HUES48 (cell line): ENCODE data around the gene NAA80.

Experiments used
- H3K27ac ChIP-seq: one replicate; pipeline ENCODE4 v1.7.0; 2013; ENCODE audit warnings: low read depth, low read length, inconsistent platforms
- H3K27me3 ChIP-seq: 2 replicates; pipeline ENCODE4 v1.6.1; 2013; ENCODE audit warnings: mild to moderate bottlenecking, low read length; ENCODE audit not compliant: control insufficient read depth, insufficient read depth
- H3K36me3 ChIP-seq: 2 replicates; pipeline ENCODE4 v1.6.1; 2013; ENCODE audit warnings: low read length; ENCODE audit not compliant: control insufficient read depth, insufficient read depth
- H3K4me1 ChIP-seq: 2 replicates; pipeline ENCODE4 v1.6.1; 2013; ENCODE audit warnings: mild to moderate bottlenecking, low read length; ENCODE audit not compliant: control insufficient read depth, insufficient read depth
- H3K4me3 ChIP-seq: 2 replicates; pipeline ENCODE4 v1.5.1; 2013; ENCODE audit warnings: mild to moderate bottlenecking, low read depth, low read length
- H3K9ac ChIP-seq: 2 replicates; pipeline ENCODE4 v1.6.1; 2013; ENCODE audit warnings: mild to moderate bottlenecking, low read depth, low read length, moderate library complexity
- H3K9me3 ChIP-seq: 2 replicates; pipeline ENCODE4 v1.6.1; 2013; ENCODE audit warnings: low read length; ENCODE audit not compliant: control insufficient read depth, insufficient read depth

NAA80 gene

GRCh38 chr3:50298836-50299637 lies at the start of gene NAA80, which contains the start of gene HYAL3:
NAA80 (minus strand) TSS chr3:50299405; CDS start chr3:50297463, 1,942 bp downstream.
HYAL3 (minus strand) TSS chr3:50299405; CDS start chr3:50295602, 3,803 bp downstream.
- no peaks in the 10 kb centered on the region for H3K27me3 ChIP-seq
- peak within 1 kb of the TSS; percentile 69 for H3K9ac ChIP-seq

GRCh38 chr3:50347187-50347813 lies 48.1 kb upstream of the NAA80 start:
- no peak overlapping the region for H3K4me3 ChIP-seq
- H3K9me3 ChIP-seq: no peaks in the 10 kb centered on the region
- peaks cover 34% of the 10 kb centered on the region for H3K27me3 ChIP-seq
- peaks cover 6% of the 10 kb centered on the region for H3K4me1 ChIP-seq
- H3K36me3 ChIP-seq: peaks cover 17% of the 10 kb centered on the region
- no peak overlapping the region for H3K27ac ChIP-seq
- H3K9ac ChIP-seq: no peak overlapping the region

More at GRCh38 chr3:50298836-50299637, at the start of gene NAA80, which contains the start of gene HYAL3:
- Histone ChIP-seq H3K9me3 (no peaks in the 10 kb centered on the region), H3K4me3 (peak within 1 kb of the TSS; percentile 100), H3K36me3 (no peaks in the 10 kb centered on the region), H3K4me1 (peaks cover 5% of the 10 kb centered on the region; the same call in 1 of the 2 replicates), H3K27ac (peak within 1 kb of the TSS; percentile 78)

GRCh38 chr3:50345586-50346234 lies 46.5 kb upstream of the NAA80 start, which contains the start of gene ZMYND10:
ZMYND10 (minus strand) TSS chr3:50345732; CDS start chr3:50345579, 153 bp downstream.
- peaks cover 49% of the 10 kb centered on the region for H3K27me3 ChIP-seq
- peaks cover 17% of the 10 kb centered on the region for H3K36me3 ChIP-seq
- no peaks in the 10 kb centered on the region for H3K9me3 ChIP-seq
- no peak within 1 kb of the TSS for H3K9ac ChIP-seq
- peaks cover 4% of the 10 kb centered on the region; the same call in 1 of the 2 replicates for H3K4me1 ChIP-seq
- H3K4me3 ChIP-seq: peak within 1 kb of the TSS; percentile 65
- no peak within 1 kb of the TSS for H3K27ac ChIP-seq

GRCh38 chr3:50345008-50345407 lies 45.8 kb upstream of the NAA80 start:
- H3K27me3 ChIP-seq: peaks cover 56% of the 10 kb centered on the region
- no peak overlapping the region for H3K9ac ChIP-seq
- no peak overlapping the region for H3K27ac ChIP-seq
- no peaks in the 10 kb centered on the region for H3K9me3 ChIP-seq
- peaks cover 17% of the 10 kb centered on the region for H3K36me3 ChIP-seq
- H3K4me1 ChIP-seq: 0 out of 2 replicates have a peak, but pooled peaks cover under 1% of the 10 kb centered on the region
- H3K4me3 ChIP-seq: peak overlapping the region; percentile 65; the same call in 1 of the 2 replicates

- Histone ChIP-seq H3K27ac (no peak overlapping the region), H3K9ac (no peak overlapping the region), H3K36me3 (peaks cover 7% of the 10 kb centered on the region), H3K4me1 (no peaks in the 10 kb centered on the region), H3K27me3 (peaks cover 72% of the 10 kb centered on the region), H3K4me3 (no peak overlapping the region), H3K9me3 (no peaks in the 10 kb centered on the region)
Measured at GRCh38 chr3:50342813-50343633, 43.8 kb upstream of the NAA80 start.

GRCh38 chr3:50341996-50342650 lies 42.9 kb upstream of the NAA80 start:
- H3K9me3 ChIP-seq: no peaks in the 10 kb centered on the region
- H3K9ac ChIP-seq: no peak overlapping the region
- H3K4me1 ChIP-seq: no peaks in the 10 kb centered on the region
- H3K4me3 ChIP-seq: no peak overlapping the region
- no peaks in the 10 kb centered on the region for H3K36me3 ChIP-seq
- no peak overlapping the region for H3K27ac ChIP-seq
- H3K27me3 ChIP-seq: peaks cover 72% of the 10 kb centered on the region

- Histone ChIP-seq H3K4me3 (no peak overlapping the region; the same call in 1 of the 2 replicates), H3K9me3 (no peaks in the 10 kb centered on the region), H3K27me3 (peaks cover 70% of the 10 kb centered on the region), H3K27ac (no peak overlapping the region), H3K9ac (no peak overlapping the region), H3K4me1 (no peaks in the 10 kb centered on the region), H3K36me3 (no peaks in the 10 kb centered on the region)
Measured at GRCh38 chr3:50341537-50341936, 42.3 kb upstream of the NAA80 start.

- H3K4me1 ChIP-seq: no peaks in the 10 kb centered on the region
- H3K27me3 ChIP-seq: peaks cover 67% of the 10 kb centered on the region
Measured at GRCh38 chr3:50340448-50341329, 41.5 kb upstream of the NAA80 start, which contains the start of gene RASSF1. RASSF1 (minus strand) TSS chr3:50340836; CDS start chr3:50340805, 31 bp downstream.

GRCh38 chr3:50340147-50340447 lies 40.9 kb upstream of the NAA80 start:
- Histone ChIP-seq H3K27ac (no peak overlapping the region), H3K27me3 (peaks cover 63% of the 10 kb centered on the region), H3K36me3 (no peaks in the 10 kb centered on the region), H3K4me1 (no peaks in the 10 kb centered on the region), H3K9me3 (no peaks in the 10 kb centered on the region), H3K9ac (no peak overlapping the region), H3K4me3 (peak overlapping the region; percentile 53; the same call in 1 of the 2 replicates)

More at GRCh38 chr3:50340448-50341329, 41.5 kb upstream of the NAA80 start, which contains the start of gene RASSF1:
- Histone ChIP-seq H3K9ac (no peak within 1 kb of the TSS), H3K9me3 (no peaks in the 10 kb centered on the region), H3K36me3 (no peaks in the 10 kb centered on the region), H3K27ac (no peak within 1 kb of the TSS), H3K4me3 (peak within 1 kb of the TSS; percentile 53)
